ENCODE measurements around the gene HIC2.
"Not testable (repeated sequence)": the region's sequence is repeated elsewhere in the genome, so short reads cannot be mapped to it uniquely, and the experiment has no call there.

- TF ChIP-seq CTCF, POLR2A (IDR thresholded peaks at IDR 0.05): not testable (repeated sequence)
Measured at GRCh38 chr22:21418974-21419638, 1.9 kb downstream of the HIC2 start.
